ENCODE data around the gene KY. TPM values are rescaled to one million over a fixed set of nuclear protein-coding genes. Genes with fewer than 3 reads are reported as not detected.

Gene KY, protein sequence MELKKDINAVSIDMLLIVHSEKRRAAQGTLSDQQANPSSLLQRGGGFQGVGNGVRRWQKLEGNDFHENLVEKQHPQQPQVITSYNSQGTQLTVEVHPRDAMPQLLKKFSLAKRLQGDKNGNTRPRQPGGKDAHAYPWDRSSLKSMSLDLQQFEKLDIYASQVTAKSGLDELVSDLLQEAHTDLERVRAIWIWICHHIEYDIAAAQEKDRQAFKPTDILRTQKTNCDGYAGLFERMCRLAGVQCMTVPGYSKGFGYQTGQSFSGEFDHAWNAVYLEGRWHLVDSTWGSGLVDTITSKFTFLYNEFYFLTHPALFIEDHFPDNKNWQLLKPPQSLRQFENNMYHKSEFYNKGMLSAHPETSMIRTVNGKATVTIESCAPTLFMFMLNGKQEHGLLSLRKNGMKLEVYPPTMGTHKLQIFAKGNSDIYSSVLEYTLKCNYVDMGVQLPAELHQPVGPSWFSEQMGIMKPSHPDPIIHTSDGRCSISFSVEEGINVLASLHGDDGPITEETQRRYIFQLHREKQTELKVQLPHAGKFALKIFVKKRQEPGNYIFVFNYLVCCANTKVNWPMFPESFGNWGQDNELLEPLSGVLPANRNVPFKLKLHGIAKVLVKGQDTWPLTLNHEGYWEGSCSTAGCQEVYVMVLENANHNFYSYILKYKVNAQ
- total RNA-seq: 0.94 TPM

DNA sequence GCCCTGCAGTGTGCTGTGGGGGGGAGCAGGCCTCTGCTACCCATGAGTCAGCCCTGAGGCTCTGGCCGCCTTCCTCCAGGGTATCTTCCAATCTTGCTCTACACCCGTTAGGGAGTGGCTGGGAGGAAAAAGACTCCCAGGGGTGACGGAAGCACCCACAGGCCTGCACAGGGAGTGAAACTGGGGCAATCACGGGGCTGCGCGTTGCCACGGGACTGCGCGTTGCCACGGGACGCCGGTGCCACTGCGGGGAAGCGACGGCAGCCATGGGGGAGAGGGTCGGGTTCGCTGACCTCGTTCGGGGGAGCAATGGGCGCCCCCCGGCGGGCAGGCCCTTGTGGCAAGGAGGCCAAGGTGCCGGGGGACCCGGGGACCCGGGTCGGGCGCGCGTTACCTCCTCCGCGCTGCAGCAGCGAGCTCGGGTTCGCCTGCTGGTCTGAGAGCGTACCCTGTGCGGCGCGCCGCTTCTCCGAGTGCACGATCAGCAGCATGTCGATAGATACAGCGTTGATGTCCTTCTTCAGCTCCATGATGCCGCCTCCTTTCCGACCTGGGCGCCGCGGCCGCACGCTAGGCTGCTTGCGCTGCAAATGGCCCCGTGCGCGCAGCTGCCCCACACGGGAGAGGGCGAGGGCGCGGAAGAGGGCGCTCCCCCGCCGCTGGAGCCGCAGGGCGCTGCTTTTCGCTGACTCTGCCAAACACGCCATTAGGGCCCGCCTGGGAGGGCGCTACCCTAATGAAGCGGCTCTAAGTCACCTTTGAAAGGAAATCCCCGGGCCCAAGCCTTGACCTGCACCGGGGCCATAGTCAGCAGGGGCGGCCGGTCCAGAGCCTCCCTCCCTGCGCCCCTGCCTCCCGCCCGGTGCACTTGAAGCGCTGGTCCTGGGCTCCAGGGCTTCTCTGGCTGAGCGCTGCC lies at the start of gene KY:
Gene KY, minus strand, starts transcription at position 592 of the 916 bp plus-strand sequence. Its CDS starts 62 bp downstream, at position 530.

Other genes with a start within 250 kb of the KY start
- gene ANAPC13, start 165.0 kb downstream of the KY start, total RNA-seq: 39.1 TPM
- gene CEP63, start 165.0 kb downstream of the KY start, total RNA-seq: 45.1 TPM
- gene EPHB1, start 144.2 kb upstream of the KY start, total RNA-seq: 36.9 TPM